Neural progenitor cell (in vitro differentiated cells): ENCODE measurements around the gene MAP3K6. TPM values are rescaled to one million over a fixed set of nuclear protein-coding genes. Genes with fewer than 3 reads are reported as not detected.

Source experiments
- DNase-seq: peaks from one replicate; pipeline ENCODE4 v3.0.0-alpha.2; 2016; ENCODE audit warnings: low spot score
- H2AFZ ChIP-seq: fragments of 200-600 bp; sonication (generic); replicated peaks from 2 replicates; pipeline ENCODE4 v1.6.1; 2016; ENCODE audit warnings: antibody characterized with exemption
- H3F3A ChIP-seq: fragments of 200-600 bp; sonication (generic); 2 replicates; pipeline ENCODE4 v1.6.1; 2016; ENCODE audit warnings: antibody characterized with exemption, low read depth
- H3K27ac ChIP-seq: fragments of 200-600 bp; sonication (generic); 2 replicates; pipeline ENCODE4 v1.5.1; 2016; ENCODE audit warnings: mild to moderate bottlenecking
- H3K27me3 ChIP-seq: fragments of 200-600 bp; sonication (generic); 2 replicates; pipeline ENCODE4 v1.6.1; 2016; ENCODE audit warnings: mild to moderate bottlenecking, moderate library complexity
- H3K36me3 ChIP-seq: fragments of 200-600 bp; sonication (generic); 2 replicates; pipeline ENCODE4 v1.5.1; 2016
- H3K4me1 ChIP-seq: fragments of 200-600 bp; sonication (generic); 2 replicates; pipeline ENCODE4 v1.6.1; 2016; ENCODE audit warnings: mixed run types
- H3K4me2 ChIP-seq: fragments of 200-600 bp; sonication (generic); 2 replicates; pipeline ENCODE4 v1.6.1; 2016
- H3K4me3 ChIP-seq: fragments of 200-600 bp; sonication (generic); 2 replicates; pipeline ENCODE4 v1.5.1; 2016
- H3K79me2 ChIP-seq: fragments of 200-600 bp; sonication (generic); 2 replicates; pipeline ENCODE4 v1.6.1; 2016; ENCODE audit warnings: low read depth
- H3K9ac ChIP-seq: fragments of 200-600 bp; sonication (generic); 2 replicates; pipeline ENCODE4 v1.6.1; 2016
- H3K9me3 ChIP-seq: fragments of 200-600 bp; sonication (generic); 2 replicates; pipeline ENCODE4 v1.5.1; 2016; ENCODE audit warnings: low read depth
- H4K20me1 ChIP-seq: fragments of 200-600 bp; sonication (generic); 2 replicates; pipeline ENCODE4 v1.6.1; 2016; ENCODE audit warnings: low read depth
- H3K27ac Mint-ChIP-seq: 3 replicates; pipeline ENCODE4 v1.8.0; 2021; ENCODE audit warnings: mixed read lengths
- H3K27me3 Mint-ChIP-seq: 2 replicates; pipeline ENCODE4 v1.8.0; 2022; ENCODE audit warnings: low read depth, mild to moderate bottlenecking, inconsistent platforms, moderate library complexity, mixed read lengths; ENCODE audit not compliant: insufficient read depth
- H3K36me3 Mint-ChIP-seq: 3 replicates; pipeline ENCODE4 v1.8.0; 2021; ENCODE audit warnings: mixed read lengths
- H3K4me1 Mint-ChIP-seq: 3 replicates; pipeline ENCODE4 v1.8.0; 2021; ENCODE audit warnings: mixed read lengths
- H3K4me3 Mint-ChIP-seq: 3 replicates; pipeline ENCODE4 v1.8.0; 2021; ENCODE audit warnings: mild to moderate bottlenecking, moderate library complexity, mixed read lengths
- H3K9me3 Mint-ChIP-seq: 3 replicates; pipeline ENCODE4 v1.8.0; 2020; ENCODE audit warnings: mixed read lengths
- EZH2 ChIP-seq: fragments of 200-600 bp; sonication (generic); IDR thresholded peaks from 2 replicates; pipeline ENCODE4 v1.6.1; 2017; ENCODE audit warnings: antibody characterized with exemption, mild to moderate bottlenecking, moderate library complexity
- EZH2phosphoT487 ChIP-seq: fragments of 200-600 bp; sonication (generic); IDR thresholded peaks from 2 replicates; pipeline ENCODE4 v1.6.1; 2017; ENCODE audit warnings: antibody characterized with exemption
- total RNA-seq: library from RNA; depleted of rRNA; stranded (reverse); fragments of >200 nt; gene quantifications from 2 replicates; pipeline ENCODE4 v1.2.3, GENCODE V29; 2015; ENCODE audit warnings: low replicate concordance
- TF ChIP-seq, protein P1 (sequence below): fragments of 200-600 bp; sonication (generic); IDR thresholded peaks from 2 replicates; pipeline ENCODE4 v1.5.1; 2017; ENCODE audit warnings: antibody characterized with exemption, mild to moderate bottlenecking

MAP3K6 gene
- total RNA-seq, 1 donor from 2014 or later, result 1.9 TPM

DNA sequence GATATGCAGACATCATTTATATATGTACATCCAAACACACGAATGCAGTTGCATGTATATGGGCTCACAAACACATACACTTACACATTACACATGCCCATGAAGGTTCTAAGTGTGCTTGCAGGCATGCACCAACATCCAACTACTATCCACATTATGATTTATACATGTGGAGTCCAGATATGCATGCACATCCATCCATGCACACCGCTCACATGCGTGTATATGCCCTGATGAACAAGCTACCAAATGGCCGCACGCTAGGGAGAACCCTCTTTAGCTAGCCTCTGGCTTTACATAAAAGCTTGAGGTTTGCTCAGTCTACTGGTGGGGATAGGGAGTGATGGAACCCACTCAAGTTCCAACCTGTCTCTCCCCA, 34.2 kb upstream of the MAP3K6 start:
- peaks cover 54% of the 10 kb centered on the region for H3K4me1 ChIP-seq
- no peaks in the 10 kb centered on the region for H3K9me3 Mint-ChIP-seq

GRCh38 chr1:27400082-27400962, 33.6 kb upstream of the MAP3K6 start:
- H3K4me1 Mint-ChIP-seq, result peaks cover 66% of the 10 kb centered on the region
- no peak overlapping the region for H3K27ac ChIP-seq

More for the DNA sequence above, 34.2 kb upstream of the MAP3K6 start:
- no peaks in the 10 kb centered on the region for H3K79me2 ChIP-seq
- H3K4me3 ChIP-seq, result no peak overlapping the region
- Mint-ChIP-seq H3K27ac (no peak overlapping the region), H3K36me3 (peaks cover 4% of the 10 kb centered on the region), H3K4me3 (no peak overlapping the region), H3K27me3 (peaks cover 11% of the 10 kb centered on the region), H3K4me1 (peaks cover 68% of the 10 kb centered on the region)
- H2AFZ ChIP-seq, result no peak overlapping the region
- H3F3A ChIP-seq, result peaks cover 49% of the 10 kb centered on the region
- DNase-seq, result no peak
- no peak overlapping the region for H3K4me2 ChIP-seq
- no peaks in the 10 kb centered on the region for H3K9me3 ChIP-seq
- no peaks in the 10 kb centered on the region for H3K36me3 ChIP-seq
- no peak overlapping the region for H3K9ac ChIP-seq
- H4K20me1 ChIP-seq, result no peaks in the 10 kb centered on the region
- TF ChIP-seq, protein P1, sequence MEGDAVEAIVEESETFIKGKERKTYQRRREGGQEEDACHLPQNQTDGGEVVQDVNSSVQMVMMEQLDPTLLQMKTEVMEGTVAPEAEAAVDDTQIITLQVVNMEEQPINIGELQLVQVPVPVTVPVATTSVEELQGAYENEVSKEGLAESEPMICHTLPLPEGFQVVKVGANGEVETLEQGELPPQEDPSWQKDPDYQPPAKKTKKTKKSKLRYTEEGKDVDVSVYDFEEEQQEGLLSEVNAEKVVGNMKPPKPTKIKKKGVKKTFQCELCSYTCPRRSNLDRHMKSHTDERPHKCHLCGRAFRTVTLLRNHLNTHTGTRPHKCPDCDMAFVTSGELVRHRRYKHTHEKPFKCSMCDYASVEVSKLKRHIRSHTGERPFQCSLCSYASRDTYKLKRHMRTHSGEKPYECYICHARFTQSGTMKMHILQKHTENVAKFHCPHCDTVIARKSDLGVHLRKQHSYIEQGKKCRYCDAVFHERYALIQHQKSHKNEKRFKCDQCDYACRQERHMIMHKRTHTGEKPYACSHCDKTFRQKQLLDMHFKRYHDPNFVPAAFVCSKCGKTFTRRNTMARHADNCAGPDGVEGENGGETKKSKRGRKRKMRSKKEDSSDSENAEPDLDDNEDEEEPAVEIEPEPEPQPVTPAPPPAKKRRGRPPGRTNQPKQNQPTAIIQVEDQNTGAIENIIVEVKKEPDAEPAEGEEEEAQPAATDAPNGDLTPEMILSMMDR, result no peak
- H3K27ac ChIP-seq, result no peak overlapping the region
- no peaks in the 10 kb centered on the region for H3K27me3 ChIP-seq

GRCh38 chr1:27399251-27400025, 32.7 kb upstream of the MAP3K6 start:
- Histone ChIP-seq H3F3A (peaks cover 34% of the 10 kb centered on the region), H3K4me3 (no peak overlapping the region), H3K9me3 (no peaks in the 10 kb centered on the region), H3K4me1 (peaks cover 39% of the 10 kb centered on the region), H3K79me2 (no peaks in the 10 kb centered on the region), H3K27ac (no peak overlapping the region), H3K4me2 (no peak overlapping the region), H2AFZ (peak overlapping the region; percentile 30), H4K20me1 (no peaks in the 10 kb centered on the region), H3K36me3 (no peaks in the 10 kb centered on the region), H3K27me3 (no peaks in the 10 kb centered on the region), H3K9ac (no peak overlapping the region)
- peak overlapping the region; percentile 86 for H3K27ac Mint-ChIP-seq
- H3K4me3 Mint-ChIP-seq, result no peak overlapping the region
- peaks cover 13% of the 10 kb centered on the region for H3K27me3 Mint-ChIP-seq
- no peaks in the 10 kb centered on the region for H3K9me3 Mint-ChIP-seq
- peaks cover 66% of the 10 kb centered on the region for H3K4me1 Mint-ChIP-seq
- H3K36me3 Mint-ChIP-seq, result peaks cover 4% of the 10 kb centered on the region
- DNase-seq, result peak; percentile 22
- TF ChIP-seq, protein P1, result no peak
- no peak for TF ChIP-seq EZH2
- TF ChIP-seq EZH2phosphoT487, result no peak

More at GRCh38 chr1:27400082-27400962, 33.6 kb upstream of the MAP3K6 start:
- TF ChIP-seq, protein P1, result no peak
- no peak for TF ChIP-seq EZH2phosphoT487
- TF ChIP-seq EZH2, result no peak
- Histone ChIP-seq H3K27me3 (no peaks in the 10 kb centered on the region), H3K9ac (no peak overlapping the region), H3K4me2 (no peak overlapping the region), H3K79me2 (no peaks in the 10 kb centered on the region), H4K20me1 (no peaks in the 10 kb centered on the region), H3K9me3 (no peaks in the 10 kb centered on the region), H3F3A (peaks cover 43% of the 10 kb centered on the region), H3K36me3 (no peaks in the 10 kb centered on the region), H2AFZ (no peak overlapping the region), H3K4me1 (peaks cover 48% of the 10 kb centered on the region), H3K4me3 (no peak overlapping the region)
- Mint-ChIP-seq H3K4me3 (no peak overlapping the region), H3K9me3 (no peaks in the 10 kb centered on the region), H3K27me3 (peaks cover 11% of the 10 kb centered on the region), H3K27ac (peak overlapping the region; percentile 43), H3K36me3 (peaks cover 4% of the 10 kb centered on the region)
- peak; percentile 22 for DNase-seq
